ENCODE data around the gene ATXN1.
"Not testable (repeated sequence)": the region's sequence is repeated elsewhere in the genome, so short reads cannot be mapped to it uniquely, and the experiment has no call there.

ATXN1 gene

DNA sequence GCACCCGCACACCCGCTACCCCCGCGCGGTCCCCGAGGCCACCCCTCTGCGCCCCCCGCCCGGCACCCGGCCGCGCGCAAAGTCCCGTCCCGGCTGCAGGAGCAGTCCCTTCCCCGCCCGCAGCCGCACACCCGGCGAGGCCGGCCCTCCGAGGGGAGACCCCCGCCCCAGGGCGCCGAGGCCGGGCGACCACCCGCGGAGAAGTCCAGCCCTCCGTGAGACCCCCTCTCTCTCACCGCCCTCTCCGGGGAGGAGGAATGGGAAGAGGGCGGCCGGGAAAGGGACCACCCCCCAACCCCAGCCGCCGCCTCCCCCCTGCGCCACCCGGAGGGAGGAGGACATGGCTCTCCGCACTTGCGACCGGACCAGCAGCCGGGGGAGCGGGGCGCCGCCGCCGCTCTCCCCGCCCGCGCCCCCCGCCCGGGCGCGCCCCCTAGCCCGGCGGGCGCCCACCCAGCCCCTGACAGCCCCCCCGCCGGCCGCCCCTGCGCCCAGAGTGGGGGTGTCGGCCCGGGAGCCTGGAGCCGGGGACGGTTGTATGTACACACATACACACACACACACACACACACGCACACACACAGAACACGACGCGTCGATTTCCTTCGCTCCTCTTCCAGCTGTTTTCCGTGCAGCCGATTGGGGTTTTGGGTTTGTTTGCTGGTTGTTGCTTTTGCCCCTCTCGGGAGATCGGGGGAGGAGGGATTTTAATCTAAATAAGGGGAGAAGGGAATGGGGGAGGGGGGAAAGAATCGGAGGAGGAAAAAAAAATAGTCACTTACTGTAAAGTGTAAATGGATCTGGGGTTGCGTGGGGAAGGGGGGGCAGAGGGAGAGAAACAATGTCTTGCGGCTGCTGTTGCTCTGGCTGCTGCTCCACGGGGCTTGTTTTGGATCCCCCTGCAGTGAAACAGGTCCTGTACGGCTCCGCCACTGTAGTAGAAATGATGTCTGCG lies at the start of gene ATXN1:
TSS of gene ATXN1 (minus strand) at position 945 of the 955 bp plus-strand sequence.
- DNase-seq: peak; percentile 56

DNA sequence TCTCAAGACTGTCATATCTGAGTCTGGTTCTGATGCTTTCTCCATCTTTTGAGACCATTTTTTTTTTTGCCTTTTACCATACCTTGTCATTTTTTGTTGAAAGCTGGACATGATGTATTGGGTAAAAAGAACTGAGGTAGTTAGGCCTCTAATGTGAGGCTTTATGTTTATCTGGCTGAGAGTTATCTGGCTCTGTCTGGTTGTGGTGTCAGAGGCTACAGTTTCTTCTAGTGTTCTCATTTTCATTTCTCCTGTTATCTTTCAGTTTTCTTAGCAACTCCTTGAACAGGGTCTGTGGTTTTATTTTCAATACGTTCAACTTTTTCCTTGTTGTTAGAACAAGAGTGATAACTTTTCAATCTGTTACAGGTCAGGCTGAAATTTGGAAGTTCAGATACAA lies 49.2 kb upstream of the ATXN1 start:
- DNase-seq: no peak

DNA sequence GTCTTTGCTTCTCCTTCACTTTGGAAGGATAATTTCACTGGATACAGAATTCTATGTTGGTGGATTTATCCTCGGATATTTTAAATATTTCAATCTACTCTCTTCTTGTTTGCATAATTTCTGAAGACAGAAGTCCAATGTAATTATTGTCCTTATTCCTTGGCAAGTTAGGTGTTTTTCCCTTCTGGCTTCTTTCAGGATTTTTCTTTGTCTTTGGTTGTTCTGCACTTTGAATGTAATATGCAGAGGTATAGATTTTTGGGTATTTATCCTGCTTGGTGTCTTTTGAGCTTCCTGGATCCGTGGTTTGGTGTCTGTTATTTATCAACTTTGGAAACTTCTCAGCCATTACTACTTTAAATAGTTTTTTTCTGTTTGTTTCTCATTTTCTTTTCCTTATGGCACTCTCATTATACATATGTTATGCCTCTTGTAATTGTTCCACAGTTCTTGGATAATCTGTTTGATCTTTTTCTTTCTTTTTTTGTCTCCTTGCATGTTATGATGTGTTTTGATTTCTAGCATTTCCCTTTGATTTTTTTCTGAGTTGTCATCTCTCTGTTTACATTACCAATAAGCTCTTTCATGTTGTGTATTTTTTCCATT lies 48.6 kb upstream of the ATXN1 start:
- no peak for DNase-seq

GRCh38 chr6:16807956-16808355 lies 46.7 kb upstream of the ATXN1 start:
- no peak for DNase-seq

DNA sequence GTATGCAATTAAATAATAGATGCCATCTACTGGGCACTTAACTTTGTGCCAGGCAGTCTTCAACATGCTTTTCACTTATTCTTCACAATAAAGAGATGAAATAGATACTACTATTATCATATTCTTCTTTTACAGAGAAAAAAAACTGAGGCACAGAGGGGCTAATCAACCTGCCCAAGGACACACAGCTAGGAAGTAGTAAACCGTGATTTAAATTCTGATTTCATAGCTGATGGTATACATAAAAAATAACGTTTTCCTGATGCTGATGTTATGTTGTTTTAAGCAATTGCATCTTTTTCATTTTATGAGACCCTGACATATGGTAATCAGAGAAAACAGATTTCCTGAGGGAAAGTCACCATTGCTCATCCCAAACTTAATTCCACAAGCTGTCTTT lies 45.1 kb upstream of the ATXN1 start:
- DNase-seq: no peak

- DNase-seq: no peak
These were observed 44.1 kb upstream of the ATXN1 start for GRCh38 chr6:16805243-16805950.

DNA sequence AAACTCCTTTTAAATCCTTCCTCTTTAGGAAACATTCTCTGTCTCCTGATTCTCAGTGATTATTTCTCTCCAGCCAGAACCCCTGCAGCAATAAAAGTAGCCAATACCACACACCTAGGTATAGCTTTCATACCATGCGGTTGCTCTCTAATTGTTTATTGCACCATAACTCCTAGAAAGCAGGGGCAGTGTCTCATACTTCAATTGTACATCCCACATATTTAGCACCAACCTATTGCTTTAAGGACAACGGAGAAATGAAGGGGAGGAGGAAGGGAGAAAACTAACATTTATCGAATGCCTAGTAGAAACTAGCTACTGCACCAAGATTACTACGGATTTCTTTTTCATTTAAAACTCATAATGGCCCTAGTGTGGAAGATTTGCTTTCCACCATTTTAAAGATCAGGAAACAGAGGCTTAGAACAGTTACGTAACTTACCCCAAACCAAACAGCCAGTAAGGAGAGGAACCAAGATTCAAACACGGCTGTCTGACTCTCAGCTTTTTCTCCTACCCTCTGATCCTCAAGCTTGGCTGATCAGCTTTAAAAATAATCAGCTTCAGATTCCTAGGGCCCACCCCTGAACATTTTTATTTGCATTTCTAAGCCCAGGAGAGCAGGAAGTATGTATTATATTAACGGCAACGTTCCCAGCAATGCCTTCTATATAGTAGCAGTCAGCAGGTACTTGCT lies 43.4 kb upstream of the ATXN1 start:
- DNase-seq: no peak

DNA sequence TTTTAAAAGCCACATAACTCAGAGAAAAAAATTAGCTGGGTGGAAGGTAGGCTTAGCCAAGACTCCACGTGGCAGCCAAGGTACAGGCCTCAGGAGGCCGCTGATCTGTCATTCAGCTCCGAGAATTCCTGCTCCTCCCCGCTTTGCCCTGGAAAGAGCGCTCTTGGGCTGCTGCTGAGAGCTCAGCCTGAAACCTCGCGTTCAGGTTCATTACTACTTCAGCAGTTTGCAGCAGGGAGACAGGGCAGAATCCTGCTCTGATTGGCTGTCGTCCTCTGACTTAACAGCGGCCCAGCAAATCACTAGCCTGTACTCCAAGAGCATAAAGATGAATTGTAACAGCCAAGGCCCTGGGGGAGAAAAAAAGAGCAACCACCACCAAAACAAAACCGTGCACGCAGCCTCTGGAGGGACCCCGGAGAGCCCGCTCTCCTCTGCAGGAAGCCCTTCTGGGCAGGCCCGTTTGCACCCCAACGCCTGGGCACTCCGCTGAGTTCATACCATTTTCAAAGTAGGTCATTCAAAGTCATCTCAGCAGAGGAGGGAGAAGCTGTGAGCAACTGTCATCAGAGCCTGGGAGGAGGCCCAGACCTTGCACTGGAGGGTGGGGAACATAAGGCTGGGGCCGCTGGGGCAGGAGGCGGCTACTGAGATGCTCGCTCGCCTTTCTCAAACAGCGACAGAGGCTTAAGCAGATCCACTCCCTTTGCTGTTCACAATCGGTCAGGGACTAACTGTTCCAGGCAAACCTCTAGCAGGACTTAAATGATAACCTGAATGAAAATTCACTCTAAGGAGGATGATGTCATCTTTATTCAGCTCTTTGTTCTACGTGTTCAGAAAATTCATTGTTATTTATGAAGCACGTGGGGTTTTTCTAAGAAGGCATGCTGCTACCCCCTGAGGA lies 42.3 kb upstream of the ATXN1 start:
- DNase-seq: no peak

DNA sequence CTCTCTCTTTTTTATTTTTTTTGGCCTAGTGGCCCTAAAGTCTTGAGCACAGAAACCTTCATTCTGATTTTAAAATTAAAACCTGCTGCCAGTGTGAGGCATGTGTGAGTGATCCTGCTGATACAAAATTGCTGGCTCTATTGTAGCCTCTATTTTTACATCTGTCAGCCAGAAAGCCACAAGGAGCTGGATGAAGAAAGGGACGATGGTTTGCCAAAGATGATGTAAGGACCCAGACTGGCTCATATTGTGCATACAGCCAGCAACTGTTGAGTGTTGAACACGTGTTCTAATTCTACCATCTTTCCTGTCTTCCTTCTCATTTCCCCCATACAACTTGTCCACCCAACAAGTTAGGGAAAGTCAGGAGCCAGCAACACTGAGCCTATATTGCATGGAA lies 40.8 kb upstream of the ATXN1 start:
- DNase-seq: no peak

- peak; percentile 34 for DNase-seq
These were observed 39.7 kb upstream of the ATXN1 start for GRCh38 chr6:16800942-16801341.

- no peak for DNase-seq
These were observed 39.1 kb upstream of the ATXN1 start for GRCh38 chr6:16800341-16800740.

GRCh38 chr6:16799279-16800193 lies 38.3 kb upstream of the ATXN1 start:
- no peak for DNase-seq

- DNase-seq: no peak
These were observed 32.7 kb upstream of the ATXN1 start for GRCh38 chr6:16793828-16794412.

GRCh38 chr6:16789329-16790038 lies 28.2 kb upstream of the ATXN1 start:
- DNase-seq: no peak

DNA sequence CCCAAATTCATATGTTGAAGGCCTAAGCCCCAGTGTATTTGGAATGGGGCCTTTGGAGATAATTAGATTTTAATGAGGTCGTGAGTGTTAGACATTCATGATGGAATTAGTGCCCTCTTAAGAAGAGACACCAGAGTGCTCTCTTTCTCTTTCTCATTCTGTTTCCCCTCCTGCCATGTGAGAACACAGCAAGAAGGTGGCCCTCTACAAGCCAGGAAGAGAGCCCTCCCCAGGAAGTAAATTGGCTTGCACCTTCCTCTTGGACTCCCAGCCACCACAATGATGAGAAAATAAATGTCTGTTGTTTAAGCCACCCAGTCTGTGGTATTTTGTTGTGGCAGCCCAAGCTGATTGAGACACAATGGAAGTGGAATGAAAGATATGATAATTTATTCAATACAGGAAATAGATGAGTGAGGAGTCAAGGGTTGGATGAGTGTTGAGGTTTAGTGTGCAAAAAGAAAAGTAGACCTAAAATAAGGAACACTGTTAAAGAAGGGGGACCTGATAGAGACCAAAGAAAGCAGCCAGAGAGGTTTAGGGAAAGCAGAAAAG lies 25.9 kb upstream of the ATXN1 start:
- DNase-seq: no peak

- no peak for DNase-seq
These were observed 24.2 kb upstream of the ATXN1 start for GRCh38 chr6:16785496-16785895.

- not testable (repeated sequence) for DNase-seq
These were observed 23.7 kb upstream of the ATXN1 start for GRCh38 chr6:16784957-16785356.

DNA sequence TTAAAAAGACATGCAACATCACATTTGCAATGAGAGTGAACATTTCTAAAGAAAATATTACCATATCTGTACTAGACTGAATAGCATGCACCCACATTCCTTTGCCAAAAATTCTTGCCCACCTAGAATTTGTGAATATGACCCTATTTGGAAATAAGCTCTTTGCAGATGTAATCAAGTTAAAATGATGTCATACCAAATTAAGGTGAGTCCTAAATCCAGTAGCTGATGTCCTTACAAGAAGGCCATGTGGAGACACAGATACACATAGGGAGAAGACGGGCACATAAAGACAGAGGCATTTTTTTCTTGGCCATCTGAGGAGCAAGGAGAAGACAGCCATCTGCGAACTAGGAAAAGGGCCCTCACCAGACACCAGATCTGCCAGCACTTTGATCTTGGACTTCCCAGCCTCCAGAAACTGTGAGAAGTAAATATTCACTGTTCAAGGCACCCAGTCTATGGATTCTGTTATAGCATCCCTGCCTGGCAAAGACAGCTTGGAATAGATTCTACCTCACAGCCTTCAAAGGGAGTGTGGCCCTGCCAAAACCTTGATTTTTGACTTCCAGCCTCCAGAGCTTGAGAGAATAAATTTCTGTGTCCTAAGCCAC lies 22.8 kb upstream of the ATXN1 start:
- DNase-seq: no peak

DNA sequence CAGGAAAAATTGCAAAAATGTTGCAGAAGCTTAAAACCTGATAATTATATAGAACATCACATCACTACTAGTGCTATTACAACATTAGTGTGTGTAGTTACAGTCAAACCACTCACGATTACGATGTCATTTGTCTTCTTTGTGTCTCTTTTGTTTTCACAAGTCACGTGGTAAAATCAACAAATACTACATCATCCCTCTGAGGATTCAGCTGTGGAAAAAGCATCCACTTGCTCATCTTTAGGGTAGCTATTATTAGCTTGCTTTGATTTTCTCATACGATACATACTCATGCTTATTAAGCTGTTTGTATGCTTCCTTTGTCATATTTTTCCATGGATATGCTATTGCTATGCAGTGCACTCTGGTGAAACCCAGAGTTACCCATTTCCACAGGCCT lies 22.2 kb upstream of the ATXN1 start:
- no peak for DNase-seq

Measured in stimulated activated CD8-positive, alpha-beta memory T cell treated with anti-CD3 and anti-CD28 coated beads, Interleukin-4, amount 100 ng/mL, for 48 hours (primary cell).